HG03103 (cell line): Measurements from ENCODE around the gene SHISA5.
"Not testable (repeated sequence)": the region's sequence is repeated elsewhere in the genome, so short reads cannot be mapped to it uniquely, and the experiment has no call there.

Source experiments
- ATAC-seq: cut with Tn5 transposase; IDR thresholded peaks from one replicate; pipeline ENCODE4 v1.9.1; 2021; ENCODE audit warnings: low read depth; ENCODE audit not compliant: unreplicated experiment

Gene SHISA5

DNA sequence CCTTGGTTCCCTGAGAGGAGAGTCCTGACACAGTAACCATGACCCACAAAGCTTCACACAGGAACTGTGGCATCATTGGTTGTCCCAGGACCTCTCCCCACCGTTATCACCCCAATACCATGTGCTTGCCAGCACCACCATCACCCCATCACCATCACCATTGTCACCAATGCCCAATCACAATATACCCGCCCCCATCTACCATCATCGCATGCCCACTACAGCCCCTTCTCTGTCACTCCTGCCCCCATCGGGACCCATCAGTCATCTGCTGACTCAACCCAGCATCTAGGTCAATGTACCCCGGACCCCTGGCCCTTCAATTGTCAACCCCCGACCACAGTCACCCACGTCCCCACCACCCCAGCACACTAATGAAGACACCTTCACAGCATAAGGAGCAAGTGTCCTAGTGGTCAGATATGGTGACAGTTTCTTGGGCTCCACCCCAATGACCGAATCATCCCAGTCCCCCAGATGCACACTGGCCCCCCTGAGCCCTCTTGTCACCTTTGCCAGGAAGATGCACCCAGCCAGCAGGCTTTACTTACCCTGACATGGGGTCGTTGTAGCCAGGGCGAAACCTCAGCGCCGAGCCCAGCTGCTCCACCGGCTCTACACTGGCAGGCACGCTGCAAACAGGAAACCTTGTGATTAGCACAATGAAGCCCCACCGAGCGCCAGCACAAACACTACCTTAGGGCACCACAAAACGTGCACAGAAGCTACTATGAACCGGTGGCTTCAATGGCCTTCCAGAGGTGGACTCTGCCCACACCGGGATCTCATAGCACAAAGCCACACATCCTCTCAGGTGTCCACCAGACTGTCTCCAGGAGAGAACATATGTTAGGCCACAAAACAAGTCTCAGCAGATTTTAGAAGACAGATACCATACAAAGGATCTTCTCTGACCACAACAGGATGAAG is 25.1 kb downstream of the SHISA5 start:
- ATAC-seq = no peak

DNA sequence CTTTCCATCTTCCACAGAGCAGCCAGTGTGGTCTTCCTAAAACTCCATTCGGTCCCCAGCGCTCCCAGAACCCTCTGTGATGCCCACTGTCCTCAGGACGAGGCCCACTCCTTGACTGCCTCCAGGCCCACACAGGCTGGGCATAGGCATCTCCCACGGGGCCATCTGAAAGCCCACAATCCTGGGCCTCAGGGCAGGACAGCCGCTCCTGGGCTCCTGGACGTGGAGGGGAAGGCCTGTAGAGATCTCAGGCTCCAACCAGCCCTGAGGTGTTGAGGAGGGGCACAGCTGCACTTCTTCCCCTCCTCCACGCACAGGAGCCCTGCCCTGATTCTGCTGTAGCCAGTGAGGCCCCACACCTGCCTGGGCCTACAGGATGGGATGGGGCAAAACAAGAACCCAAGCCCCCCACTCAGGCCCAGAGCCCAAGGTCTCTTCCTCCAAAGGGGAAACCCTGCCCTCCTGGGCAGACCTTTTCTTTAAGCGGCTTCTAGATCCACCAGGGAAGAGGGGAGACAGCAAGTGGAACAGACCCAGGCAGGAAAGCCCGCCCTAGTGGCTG is 25.9 kb downstream of the SHISA5 start:
- no peak for ATAC-seq

DNA sequence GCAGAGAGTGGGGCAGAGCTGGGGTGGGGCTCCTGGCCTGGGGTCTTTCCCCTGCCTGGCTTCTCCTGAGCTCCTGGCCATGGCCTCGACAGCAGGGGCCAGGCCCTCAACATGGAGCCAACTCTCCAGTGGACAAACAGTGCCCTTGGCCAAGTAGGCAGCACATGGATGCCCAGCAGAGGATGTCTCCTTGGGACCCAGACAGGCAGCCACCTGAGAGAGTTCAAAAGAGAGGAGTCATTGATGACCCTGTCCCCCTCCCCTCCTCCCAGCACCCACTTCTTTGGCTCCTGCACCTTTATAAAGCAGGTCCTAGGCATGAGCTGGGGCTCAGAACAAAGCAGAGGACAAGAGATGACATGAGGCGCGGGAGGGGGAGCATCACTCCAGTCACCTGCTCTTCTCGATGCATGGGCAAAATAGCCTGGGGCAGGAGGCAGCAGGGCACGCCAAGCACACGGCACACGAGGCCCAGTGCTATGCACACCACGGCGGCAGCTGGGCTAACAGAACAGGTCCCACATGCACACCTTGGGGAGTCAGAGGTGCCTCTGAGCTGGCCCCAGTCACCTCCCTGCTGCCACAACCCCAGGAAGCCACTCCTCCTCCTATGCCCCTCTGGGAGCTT is 27.4 kb downstream of the SHISA5 start:
- no peak for ATAC-seq

DNA sequence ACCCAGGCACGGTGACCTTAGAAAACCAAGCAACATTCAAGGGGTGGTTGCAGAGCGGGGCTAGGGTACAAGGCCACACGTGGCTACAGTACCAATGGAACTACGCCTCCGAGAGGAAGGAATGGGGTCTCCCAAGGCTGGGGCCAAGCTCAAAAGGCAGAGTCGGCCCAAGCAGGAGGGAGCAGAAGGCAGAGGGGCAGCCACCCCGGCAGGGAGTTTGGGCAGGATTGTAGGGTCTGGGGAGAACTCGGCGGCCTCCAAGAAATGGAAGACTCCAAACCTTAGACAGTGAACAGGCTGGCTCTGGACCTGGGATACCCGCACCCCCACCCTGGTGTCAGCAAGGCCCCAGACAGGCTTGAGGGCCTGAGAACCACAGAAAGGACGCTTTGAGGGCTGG is 28.8 kb downstream of the SHISA5 start:
- no peak for ATAC-seq

DNA sequence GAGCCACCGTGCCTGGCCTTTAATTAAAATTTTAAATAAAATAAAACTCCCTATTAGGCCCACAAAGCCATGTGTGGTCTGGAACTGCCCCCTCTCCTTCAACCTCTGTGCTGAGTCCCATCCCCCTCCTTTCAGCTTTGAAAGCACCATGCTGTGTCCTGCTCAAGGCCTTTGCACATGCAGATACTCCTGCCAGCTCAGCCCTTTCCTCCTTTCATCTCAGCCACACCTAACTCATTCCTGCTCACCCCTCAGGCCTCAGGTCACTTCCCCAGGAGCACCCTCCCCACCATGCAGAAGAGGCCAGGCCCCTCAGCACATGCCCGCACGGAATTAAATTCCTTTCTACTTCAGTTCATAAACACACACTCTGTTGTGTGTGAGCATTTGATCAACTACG is 29.4 kb downstream of the SHISA5 start:
- ATAC-seq = no peak

DNA sequence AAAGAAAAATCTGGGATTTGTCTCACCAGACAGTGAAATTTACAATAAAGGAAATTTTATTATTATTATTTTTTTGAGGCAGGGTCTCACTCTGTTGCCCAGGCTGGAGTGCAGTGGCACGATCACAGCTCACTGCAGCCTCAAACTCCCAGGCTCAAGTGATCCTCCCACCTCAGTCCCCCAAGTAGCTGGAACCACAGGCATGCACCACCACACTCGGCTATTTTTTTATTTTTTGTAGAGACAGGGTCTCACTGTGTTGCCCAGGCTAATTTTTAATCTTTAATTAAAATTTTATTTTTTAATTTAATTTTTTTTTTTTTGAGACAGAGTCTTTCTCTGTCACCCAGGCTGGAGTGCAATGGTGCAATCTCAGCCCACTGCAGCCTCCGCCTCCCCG is 29.9 kb downstream of the SHISA5 start:
- not testable (repeated sequence) for ATAC-seq

DNA sequence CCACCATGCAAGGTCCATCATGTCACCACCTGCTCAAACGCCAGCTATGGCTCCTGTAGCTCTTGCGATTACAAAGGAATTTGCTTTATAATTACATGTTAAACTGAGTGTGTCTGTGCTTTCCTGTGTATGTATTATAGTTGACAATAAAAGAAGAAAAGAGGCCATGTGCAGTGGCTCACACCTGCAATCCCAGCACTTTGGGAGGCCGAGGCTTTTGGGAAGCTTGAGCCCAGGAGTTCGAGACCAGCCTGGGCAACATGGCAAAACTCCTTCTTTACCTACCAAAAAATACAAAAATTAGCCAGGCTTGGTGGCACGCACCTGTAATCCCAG is 30.4 kb downstream of the SHISA5 start:
- no peak for ATAC-seq

DNA sequence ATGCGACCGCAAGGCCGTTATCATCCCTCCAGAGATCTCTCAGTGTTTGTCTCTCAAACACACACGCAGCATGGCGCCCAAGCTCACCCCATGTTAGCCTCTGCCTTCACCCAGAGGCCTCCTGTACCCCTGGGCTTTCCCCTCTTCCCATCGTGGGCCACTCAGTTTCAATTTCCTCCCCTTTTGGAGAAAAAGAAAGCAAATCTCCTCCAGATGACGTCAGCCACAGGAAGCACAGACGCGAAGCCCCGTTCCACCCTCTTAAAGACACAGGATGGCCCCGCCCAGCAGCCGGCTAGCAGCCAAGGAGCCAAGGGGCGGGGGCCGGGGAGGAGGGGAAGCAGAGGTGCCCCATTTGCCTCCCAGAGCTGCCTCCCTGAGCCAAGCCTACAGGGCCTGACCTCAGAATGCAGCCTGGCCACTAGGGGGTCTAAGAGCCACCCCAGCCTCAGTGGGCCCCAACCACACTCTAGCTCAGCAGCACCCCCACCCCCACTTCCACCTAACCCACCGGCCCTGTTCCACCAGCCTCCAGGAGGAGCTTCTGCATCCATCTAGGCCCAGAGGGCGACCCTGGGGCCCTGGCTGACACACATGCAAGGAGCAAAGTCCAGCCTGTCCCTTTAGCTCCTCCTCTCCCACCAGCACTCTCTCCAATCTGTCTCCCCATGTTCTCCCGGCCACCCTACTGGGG is 30.9 kb downstream of the SHISA5 start:
- ATAC-seq = peak; percentile 63

DNA sequence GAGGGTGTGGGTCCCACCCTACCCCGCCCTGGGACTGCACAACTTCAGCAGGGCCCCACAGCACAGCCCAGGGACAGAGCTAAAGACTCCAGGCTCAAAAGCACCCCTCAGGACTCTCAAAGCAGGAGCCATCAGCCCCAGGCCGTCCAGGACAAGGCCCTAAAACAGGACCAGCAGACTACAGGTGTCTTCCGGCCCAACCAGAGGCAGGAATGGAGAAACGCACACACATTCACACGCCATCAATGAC is 31.4 kb downstream of the SHISA5 start:
- ATAC-seq = peak; percentile 37

DNA sequence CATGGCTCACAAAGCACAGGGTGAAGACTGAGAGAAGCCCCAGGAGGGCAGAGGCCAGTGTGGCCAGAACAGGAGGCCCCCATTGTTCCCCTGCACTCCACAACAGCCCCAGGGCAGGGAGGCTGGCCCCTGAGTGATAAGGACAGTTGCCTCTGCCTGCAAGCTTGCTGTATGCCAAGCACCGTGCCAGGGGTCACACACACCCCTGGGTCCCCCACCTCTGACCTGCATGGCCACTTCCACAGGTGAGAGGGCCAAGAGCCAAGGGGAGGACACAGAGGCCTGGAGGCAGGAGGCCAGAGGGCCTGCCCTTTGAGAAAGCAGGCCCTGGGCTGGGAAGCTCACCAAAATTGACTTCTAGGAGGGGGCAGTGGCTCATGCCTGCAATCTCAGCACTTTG is 33.7 kb downstream of the SHISA5 start:
- no peak for ATAC-seq

DNA sequence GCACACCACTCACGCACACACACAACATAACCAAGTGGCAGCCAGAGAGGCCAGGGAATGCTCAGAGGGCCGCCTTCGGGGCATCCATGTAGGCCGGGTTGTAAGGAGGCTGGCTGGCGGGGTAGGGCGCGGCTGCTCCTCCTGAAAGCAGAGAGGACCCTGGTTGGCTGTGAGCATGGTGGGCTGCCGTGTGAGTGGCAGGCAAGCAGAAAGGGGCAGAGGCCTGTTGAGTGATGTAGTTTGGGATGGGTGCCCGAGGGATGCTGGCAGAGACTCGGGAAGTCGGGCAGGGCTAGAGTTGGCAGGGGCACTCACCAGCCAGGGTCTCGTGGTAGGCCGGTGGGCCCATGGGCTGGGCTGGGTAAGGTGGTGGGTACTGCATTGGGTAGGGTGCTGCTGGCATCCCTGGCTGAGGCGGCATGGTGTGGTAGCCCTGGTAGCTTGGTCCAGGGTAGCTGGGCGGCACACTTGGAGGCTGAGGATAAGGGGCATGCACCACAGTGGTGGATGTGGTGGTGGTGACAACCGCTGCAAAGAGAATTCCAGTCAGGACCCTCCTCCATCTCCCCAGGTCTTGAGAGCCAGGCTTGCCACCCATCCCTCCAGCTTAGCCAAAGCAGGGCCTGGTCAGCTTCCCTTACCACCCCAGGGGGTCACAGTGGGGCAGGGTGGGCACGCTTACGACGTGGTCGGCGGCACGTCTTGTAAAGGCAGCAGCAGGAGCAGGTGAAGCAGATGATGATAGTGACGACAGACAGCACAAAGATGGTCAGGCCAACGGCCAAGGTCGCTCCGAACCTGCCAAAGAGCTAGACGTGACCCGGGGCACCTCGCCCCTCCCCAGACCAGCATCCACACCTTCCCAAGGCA is 34.7 kb downstream of the SHISA5 start:
- no peak for ATAC-seq

DNA sequence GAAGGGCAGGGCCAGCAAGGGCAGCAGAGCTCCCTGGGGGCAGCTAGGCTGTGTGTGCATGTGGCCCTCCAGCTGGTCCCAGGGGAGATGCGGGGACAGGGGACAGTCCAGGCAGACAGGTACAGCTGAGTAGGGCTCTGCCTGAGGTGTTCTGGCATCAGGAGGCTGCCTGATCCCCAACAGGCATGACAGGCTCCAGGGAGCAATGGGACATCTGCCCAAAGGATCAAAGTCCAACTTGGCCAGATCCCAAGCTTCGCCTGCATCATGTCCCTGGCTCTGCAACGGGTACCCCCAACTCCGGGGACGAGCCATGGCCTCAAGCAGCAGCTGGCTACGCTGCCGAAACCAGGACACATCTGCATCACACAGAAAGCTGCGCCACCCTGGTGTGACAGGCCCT is 35.6 kb downstream of the SHISA5 start:
- no peak for ATAC-seq

DNA sequence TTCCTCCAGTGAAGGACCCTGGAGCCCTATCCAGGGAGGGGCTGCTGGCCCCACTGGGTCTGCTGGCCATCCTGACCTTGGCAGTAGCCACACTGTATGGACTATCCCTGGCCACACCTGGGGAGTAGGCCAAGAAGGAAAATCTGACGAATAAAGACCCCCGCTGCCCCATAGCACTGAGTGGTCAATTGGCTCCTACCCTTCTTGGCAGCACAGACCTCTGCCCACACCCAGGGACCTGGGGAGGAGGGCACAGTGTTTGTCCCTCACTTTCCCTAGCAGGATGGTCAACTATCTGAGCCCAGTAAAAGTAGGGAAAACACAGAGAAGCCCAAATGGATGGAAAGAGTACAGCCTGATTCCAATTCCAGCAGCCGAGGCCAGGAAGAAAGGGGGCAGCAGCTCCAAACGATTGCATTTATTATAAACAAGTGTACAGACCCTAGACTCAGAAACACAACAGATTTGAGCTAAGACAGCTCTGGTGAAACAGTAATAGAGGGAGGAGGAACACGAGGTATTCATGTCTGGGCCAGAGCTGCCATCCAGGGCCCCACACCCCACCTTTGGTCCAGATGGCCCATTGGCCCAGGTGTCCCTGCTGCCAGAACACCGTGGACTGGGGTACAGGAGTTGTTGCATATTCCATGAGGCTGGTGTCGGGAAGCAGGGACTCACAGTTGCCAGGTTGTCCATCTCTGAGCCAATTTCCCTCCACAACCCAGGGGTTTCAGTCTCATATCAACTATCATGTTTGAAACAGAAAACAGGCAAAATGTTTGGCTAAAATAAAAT is 36.3 kb downstream of the SHISA5 start:
- no peak for ATAC-seq

DNA sequence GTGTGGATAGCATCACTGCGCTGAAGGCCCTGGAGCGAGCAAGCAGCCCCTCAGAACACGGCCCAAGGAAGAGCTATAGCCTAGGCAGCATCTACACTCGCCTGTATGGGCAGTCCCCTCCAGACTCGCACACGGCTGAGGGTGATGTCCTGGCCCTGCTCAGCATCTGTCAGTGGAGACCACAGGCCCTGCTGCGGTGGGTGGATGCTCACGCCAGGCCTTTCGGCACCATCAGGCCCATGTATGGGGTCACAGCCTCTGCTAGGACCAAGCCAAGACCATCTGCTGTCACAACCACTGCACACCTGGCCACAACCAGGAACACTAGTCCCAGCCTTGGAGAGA is 36.9 kb downstream of the SHISA5 start:
- ATAC-seq = no peak

DNA sequence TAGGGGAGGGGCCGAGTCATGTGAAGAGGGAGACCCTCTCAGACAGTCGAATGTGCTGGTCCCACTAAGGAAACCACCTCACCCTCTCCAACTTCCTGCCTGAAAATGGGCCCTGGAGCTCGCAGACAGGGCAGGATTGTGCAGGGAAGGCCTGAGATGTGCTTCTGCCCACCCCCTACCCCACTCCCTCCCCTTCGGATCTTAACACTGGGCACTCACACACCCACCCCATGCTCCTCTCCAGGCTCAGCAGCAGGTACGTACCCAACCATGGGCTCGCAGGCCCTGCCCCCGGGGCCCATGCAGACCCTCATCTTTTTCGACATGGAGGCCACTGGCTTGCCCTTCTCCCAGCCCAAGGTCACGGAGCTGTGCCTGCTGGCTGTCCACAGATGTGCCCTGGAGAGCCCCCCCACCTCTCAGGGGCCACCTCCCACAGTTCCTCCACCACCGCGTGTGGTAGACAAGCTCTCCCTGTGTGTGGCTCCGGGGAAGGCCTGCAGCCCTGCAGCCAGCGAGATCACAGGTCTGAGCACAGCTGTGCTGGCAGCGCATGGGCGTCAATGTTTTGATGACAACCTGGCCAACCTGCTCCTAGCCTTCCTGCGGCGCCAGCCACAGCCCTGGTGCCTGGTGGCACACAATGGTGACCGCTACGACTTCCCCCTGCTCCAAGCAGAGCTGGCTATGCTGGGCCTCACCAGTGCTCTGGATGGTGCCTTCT is 37.4 kb downstream of the SHISA5 start:
- no peak for ATAC-seq

DNA sequence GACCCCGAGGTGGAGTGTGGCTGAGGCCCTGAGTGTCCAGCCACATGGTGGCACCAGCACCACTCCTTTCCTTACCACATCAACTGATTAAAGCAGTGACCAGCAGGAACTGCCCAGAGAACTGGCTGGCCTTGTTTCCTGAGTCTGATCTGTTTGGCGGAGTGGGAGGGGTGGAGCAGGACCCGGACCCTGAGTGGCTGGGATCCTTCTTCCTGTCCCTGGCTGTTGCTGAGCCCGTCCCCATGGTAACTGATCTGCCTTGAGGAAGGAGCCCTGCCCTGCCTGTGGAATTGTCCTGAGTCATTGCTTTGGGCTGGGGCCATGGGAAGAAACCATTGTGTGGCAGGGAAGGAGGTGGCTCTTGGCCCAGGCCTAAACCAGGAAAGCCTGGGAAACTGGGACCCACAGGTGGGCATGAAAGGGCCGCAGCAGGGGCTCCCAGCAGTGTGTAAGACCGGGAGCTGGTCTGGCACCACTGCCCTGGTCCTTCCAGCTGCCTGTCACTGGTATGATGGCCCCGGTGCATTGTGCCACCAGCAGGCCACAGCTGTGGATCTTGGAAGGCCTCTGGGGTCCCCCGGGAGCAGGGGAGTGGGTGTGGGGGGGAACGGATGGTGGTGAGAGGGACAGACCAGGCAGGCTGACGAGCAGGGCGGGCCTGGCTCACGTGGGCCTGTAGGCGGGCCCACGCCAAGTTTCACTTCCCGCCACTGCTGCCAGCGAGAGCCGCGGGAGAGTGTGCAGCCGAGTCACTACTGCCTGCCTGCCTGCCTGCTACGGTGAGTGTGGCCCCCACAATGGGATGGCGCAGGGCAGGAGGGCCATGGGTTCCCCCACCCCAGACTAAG is 38.2 kb downstream of the SHISA5 start:
- peak; percentile 69 for ATAC-seq

DNA sequence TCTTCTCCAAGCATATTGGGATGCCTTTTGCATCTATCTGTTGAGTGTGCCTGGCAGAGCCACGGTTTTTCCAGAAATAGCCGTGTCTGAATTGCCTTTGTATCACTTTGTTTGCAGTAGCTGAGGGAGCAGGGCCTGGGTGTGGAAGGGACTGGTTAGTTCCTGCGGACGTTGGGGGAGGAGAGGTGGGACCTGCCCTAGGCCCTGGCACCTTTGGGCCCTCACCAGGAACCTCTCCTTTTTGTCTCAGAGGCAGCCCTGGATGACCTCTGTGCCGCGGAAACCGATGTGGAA is 38.8 kb downstream of the SHISA5 start:
- no peak for ATAC-seq

DNA sequence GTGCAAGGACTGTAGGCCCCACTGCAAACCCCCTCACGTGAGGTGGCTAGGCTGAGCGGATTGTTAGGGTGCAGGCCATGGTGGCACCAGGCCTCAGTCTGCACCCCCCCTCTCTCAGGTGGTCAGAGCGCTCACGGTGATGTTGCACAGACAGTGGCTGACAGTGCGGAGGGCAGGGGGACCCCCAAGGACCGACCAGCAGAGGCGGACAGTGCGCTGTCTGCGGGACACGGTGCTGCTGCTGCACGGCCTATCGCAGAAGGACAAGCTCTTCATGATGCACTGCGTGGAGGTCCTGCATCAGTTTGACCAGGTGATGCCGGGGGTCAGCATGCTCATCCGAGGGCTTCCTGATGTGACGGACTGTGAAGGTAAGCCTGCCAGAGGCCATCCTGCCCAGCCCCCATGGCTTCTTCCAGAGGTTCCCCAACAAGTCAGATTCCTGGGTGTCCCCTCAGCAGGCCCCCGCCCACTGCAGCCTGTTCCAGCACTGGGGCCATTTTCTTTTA is 39.2 kb downstream of the SHISA5 start:
- ATAC-seq = no peak
